ENCODE measurements around the gene BTBD8. TPM values are rescaled to one million over a fixed set of nuclear protein-coding genes. Genes with fewer than 3 reads are reported as not detected.

BTBD8 gene
- total RNA-seq, 1 experiment from 2014 or later = 2.8 TPM

DNA sequence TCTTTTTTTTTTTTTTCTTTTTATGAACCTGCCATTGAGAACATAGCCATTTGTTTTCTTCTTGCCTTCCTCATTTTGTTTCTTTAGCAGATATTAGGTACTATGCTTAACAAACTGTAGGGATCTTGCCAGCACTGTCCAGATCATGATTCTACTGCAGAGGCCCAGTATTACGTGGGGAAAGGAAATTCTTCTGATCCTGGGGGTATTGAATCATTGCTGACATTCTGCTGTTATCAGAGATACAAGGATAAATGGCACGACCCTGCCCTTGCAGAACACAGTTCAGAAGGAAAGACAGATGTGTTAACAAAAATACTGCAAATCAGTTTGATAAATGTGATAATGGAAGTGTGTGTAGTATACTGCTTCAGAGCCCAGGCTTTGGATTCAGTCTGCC, 56.2 kb downstream of the BTBD8 start:
- DNase-seq (ENCODE audit: low read depth, low spot score) = no peak
- H3K27me3 ChIP-seq (ENCODE audit: insufficient read depth, low read length) = no peaks in the 10 kb centered on the region
- ChIA-PET CTCF (no interaction called here), RAD21 (ENCODE audit: low non-redundant PET in 1 of 2, low total read pairs in 2 of 2, uncharacterized antibody in 2 of 2, unreplicated experiment in 2 of 2) (no interaction called here), POLR2A (no interaction called here)
- H3K4me2 ChIP-seq (ENCODE audit: low read length) = no peak overlapping the region
- no peak overlapping the region for H3K9ac ChIP-seq (ENCODE audit: low read length)
- TF ChIP-seq EZH2 (IDR thresholded peaks at IDR 0.05) = no peak
- no peak for TF ChIP-seq ZFX (IDR thresholded peaks at IDR 0.05)
- TF ChIP-seq YY1 (IDR thresholded peaks at IDR 0.05; ENCODE audit: extremely low read depth, insufficient replicate concordance, low read depth, low read length) = no peak
- no peak for TF ChIP-seq SP1 (IDR thresholded peaks at IDR 0.05; ENCODE audit: low read depth)
- TF ChIP-seq JUND (IDR thresholded peaks at IDR 0.05) = no peak
- TF ChIP-seq CEBPB (IDR thresholded peaks at IDR 0.05; ENCODE audit: low read depth) = no peak
- TF ChIP-seq TCF7L2 (IDR thresholded peaks at IDR 0.05; ENCODE audit: borderline replicate concordance, extremely low read depth, insufficient read depth, insufficient read length) = no peak
- TF ChIP-seq EGR1 (IDR thresholded peaks at IDR 0.05; ENCODE audit: low read depth) = no peak
- TF ChIP-seq, protein P1, sequence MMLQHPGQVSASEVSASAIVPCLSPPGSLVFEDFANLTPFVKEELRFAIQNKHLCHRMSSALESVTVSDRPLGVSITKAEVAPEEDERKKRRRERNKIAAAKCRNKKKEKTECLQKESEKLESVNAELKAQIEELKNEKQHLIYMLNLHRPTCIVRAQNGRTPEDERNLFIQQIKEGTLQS (IDR thresholded peaks at IDR 0.05) = no peak
- no peak for TF ChIP-seq FOSL1 (IDR thresholded peaks at IDR 0.05; ENCODE audit: low read depth)
- no peak for TF ChIP-seq EZH2phosphoT487 (IDR thresholded peaks at IDR 0.05; ENCODE audit: borderline replicate concordance)
- BruUV-seq (replicated peaks) = no TSS peak
- H4K20me1 ChIP-seq (ENCODE audit: insufficient read depth) = no peaks in the 10 kb centered on the region; the same call in 1 of the 2 replicates
- no peaks in the 10 kb centered on the region for H3K9me3 ChIP-seq (ENCODE audit: control insufficient read depth in 1 of 2, insufficient read depth in 1 of 2, low read depth in 1 of 2, low read length in 2 of 2)
- no peak overlapping the region for H3K27ac ChIP-seq (ENCODE audit: low read depth, low read length)
- no peak overlapping the region for H3K4me3 ChIP-seq (replicated peaks in 1 of 2; ENCODE audit: low read depth in 1 of 2, low read length in 2 of 2)
- no peak overlapping the region for H2AFZ ChIP-seq (ENCODE audit: low read depth, low read length, poor library complexity, severe bottlenecking)
- H3K36me3 ChIP-seq (ENCODE audit: control insufficient read depth in 1 of 2, insufficient read depth in 2 of 2, low read length in 2 of 2) = no peaks in the 10 kb centered on the region
- H3K4me1 ChIP-seq (ENCODE audit: control insufficient read depth in 1 of 2, insufficient read depth in 2 of 2, low read length in 2 of 2) = no peaks in the 10 kb centered on the region
- intact Hi-C loops (cut with micrococcal nuclease) = no loop called here
- no peaks in the 10 kb centered on the region for H3K9me2 ChIP-seq (ENCODE audit: insufficient read depth)
- no peak for ATAC-seq
- no peaks in the 10 kb centered on the region for H3K79me2 ChIP-seq (ENCODE audit: insufficient read depth, low read length)

DNA sequence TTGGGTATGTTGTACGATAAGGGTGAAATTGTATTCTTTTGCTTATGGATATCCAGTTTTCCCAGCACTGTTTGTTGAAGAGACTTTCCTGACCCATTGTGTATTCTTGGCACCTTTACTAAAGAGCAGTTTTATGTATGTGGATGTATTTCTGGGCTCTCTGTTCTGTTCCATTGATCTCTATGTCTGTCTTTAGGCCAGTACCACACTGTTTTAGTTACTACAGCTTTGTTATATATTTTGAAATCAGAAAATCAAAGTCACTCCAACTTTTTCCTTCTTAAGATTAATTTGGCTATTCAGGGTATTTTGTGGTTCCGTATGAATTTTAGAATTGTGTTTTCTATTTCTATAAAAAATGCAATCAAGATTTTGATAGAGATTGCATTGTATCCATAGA, 74.8 kb downstream of the BTBD8 start:
- H3K36me3 ChIP-seq (ENCODE audit: control insufficient read depth in 1 of 2, insufficient read depth in 2 of 2, low read length in 2 of 2) = no peaks in the 10 kb centered on the region
- intact Hi-C loops (cut with micrococcal nuclease) = no loop called here
- H3K9me3 ChIP-seq (ENCODE audit: control insufficient read depth in 1 of 2, insufficient read depth in 1 of 2, low read depth in 1 of 2, low read length in 2 of 2) = peaks cover 0 to 3% of the 10 kb centered on the region in 2 experiments; a peak in 3 of 4 replicates
- H3K27ac ChIP-seq (ENCODE audit: low read depth, low read length) = no peak overlapping the region
- RAD21 ChIA-PET (ENCODE audit: low non-redundant PET in 1 of 2, low total read pairs in 2 of 2, uncharacterized antibody in 2 of 2, unreplicated experiment in 2 of 2) = no interaction called here
- H4K20me1 ChIP-seq (ENCODE audit: insufficient read depth) = no peaks in the 10 kb centered on the region
- no peak overlapping the region for H2AFZ ChIP-seq (ENCODE audit: low read depth, low read length, poor library complexity, severe bottlenecking)
- POLR2A ChIA-PET = no interaction called here
- no peaks in the 10 kb centered on the region for H3K79me2 ChIP-seq (ENCODE audit: insufficient read depth, low read length)
- no peak overlapping the region for H3K9ac ChIP-seq (ENCODE audit: low read length)
- ATAC-seq = no peak
- no peak overlapping the region for H3K4me3 ChIP-seq (replicated peaks in 1 of 2; ENCODE audit: low read depth in 1 of 2, low read length in 2 of 2)
- no peak for DNase-seq (ENCODE audit: low read depth, low spot score)
- no peaks in the 10 kb centered on the region for H3K9me2 ChIP-seq (ENCODE audit: insufficient read depth)
- TF ChIP-seq, protein P2, sequence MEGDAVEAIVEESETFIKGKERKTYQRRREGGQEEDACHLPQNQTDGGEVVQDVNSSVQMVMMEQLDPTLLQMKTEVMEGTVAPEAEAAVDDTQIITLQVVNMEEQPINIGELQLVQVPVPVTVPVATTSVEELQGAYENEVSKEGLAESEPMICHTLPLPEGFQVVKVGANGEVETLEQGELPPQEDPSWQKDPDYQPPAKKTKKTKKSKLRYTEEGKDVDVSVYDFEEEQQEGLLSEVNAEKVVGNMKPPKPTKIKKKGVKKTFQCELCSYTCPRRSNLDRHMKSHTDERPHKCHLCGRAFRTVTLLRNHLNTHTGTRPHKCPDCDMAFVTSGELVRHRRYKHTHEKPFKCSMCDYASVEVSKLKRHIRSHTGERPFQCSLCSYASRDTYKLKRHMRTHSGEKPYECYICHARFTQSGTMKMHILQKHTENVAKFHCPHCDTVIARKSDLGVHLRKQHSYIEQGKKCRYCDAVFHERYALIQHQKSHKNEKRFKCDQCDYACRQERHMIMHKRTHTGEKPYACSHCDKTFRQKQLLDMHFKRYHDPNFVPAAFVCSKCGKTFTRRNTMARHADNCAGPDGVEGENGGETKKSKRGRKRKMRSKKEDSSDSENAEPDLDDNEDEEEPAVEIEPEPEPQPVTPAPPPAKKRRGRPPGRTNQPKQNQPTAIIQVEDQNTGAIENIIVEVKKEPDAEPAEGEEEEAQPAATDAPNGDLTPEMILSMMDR (IDR thresholded peaks at IDR 0.05 in 2 of 3, conservative IDR thresholded peaks at IDR 0.05 in 1 of 3; ENCODE audit: borderline replicate concordance in 1 of 3, insufficient read depth in 1 of 3, low read depth in 2 of 3, low read length in 2 of 3) = no peak
- TF ChIP-seq CBX3 (IDR thresholded peaks at IDR 0.05; ENCODE audit: low read depth) = 0 out of 2 replicates have a peak, but pooled peaks have one; percentile 33
- no peak for TF ChIP-seq SRF (IDR thresholded peaks at IDR 0.05; ENCODE audit: low read depth)
- TF ChIP-seq ELF1 (IDR thresholded peaks at IDR 0.05; ENCODE audit: borderline replicate concordance, low read depth) = no peak
- TF ChIP-seq POLR2A (IDR thresholded peaks at IDR 0.05; ENCODE audit: borderline replicate concordance, extremely low read depth, insufficient read depth, insufficient read length) = no peak
- no peak overlapping the region for H3K4me2 ChIP-seq (ENCODE audit: low read length)
- BruUV-seq (replicated peaks) = no TSS peak
- no peaks in the 10 kb centered on the region for H3K4me1 ChIP-seq (ENCODE audit: control insufficient read depth in 1 of 2, insufficient read depth in 2 of 2, low read length in 2 of 2)
- no peaks in the 10 kb centered on the region for H3K27me3 ChIP-seq (ENCODE audit: insufficient read depth, low read length)
- CTCF ChIA-PET = no interaction called here

Measured in HCT116 (cell line).